Thyroid gland (tissue), 4 donors: ENCODE measurements around the gene C15orf61.

ENCODE experiments used
- CTCF ChIP-seq, 6 experiments: fragments of 200-600 bp in 3 of 6; fragments of 450-650 bp in 3 of 6; sonication (generic) in 3 of 6; IDR thresholded peaks; one replicate each; pipeline ENCODE4 v1.5.1; 2016 to 2019; ENCODE audit warnings: antibody characterized with exemption in 6 of 6, mild to moderate bottlenecking in 2 of 6, inconsistent platforms in 1 of 6, moderate library complexity in 1 of 6
- POLR2A ChIP-seq, 2 donors: fragments of 450-650 bp; IDR thresholded peaks; one replicate each; pipeline ENCODE4 v1.6.1; 2017; ENCODE audit warnings: antibody characterized with exemption in 2 of 2, mild to moderate bottlenecking in 2 of 2, moderate library complexity in 1 of 2

GRCh38 chr15:67554580-67554979, 33.6 kb downstream of the C15orf61 start:
- TF ChIP-seq CTCF (IDR thresholded peaks at IDR 0.05), result no peak
- TF ChIP-seq POLR2A (IDR thresholded peaks at IDR 0.05), result no peak
